Activated naive CD4-positive, alpha-beta T cell treated with anti-CD3 and anti-CD28 coated beads for 36 hours (primary cell): Measurements from ENCODE around the gene STK17A. TPM values are rescaled to one million over a fixed set of nuclear protein-coding genes. Genes with fewer than 3 reads are reported as not detected.
"Not testable (repeated sequence)": the region's sequence is repeated elsewhere in the genome, so short reads cannot be mapped to it uniquely, and the experiment has no call there.

Experiments
- CTCF ChIA-PET: fragments of 350-600 bp; sonication (Branson Sonifier 250); formaldehyde crosslinking; loops from one replicate; lab custom pipeline; 2021; ENCODE audit warnings: antibody characterized with exemption; lab: Charles Lee
- DNase-seq: peaks from one replicate; pipeline ENCODE4 v3.0.0-alpha.2; 2020
- H3K27ac Mint-ChIP-seq: one replicate; pipeline ENCODE4 v1.8.0; 2021; ENCODE audit warnings: mild to moderate bottlenecking, mixed read lengths
- H3K27me3 Mint-ChIP-seq: one replicate; pipeline ENCODE4 v1.8.0; 2021; ENCODE audit warnings: low read depth, mixed read lengths
- H3K36me3 Mint-ChIP-seq: one replicate; pipeline ENCODE4 v1.8.0; 2021; ENCODE audit warnings: low read depth, mixed read lengths
- H3K4me1 Mint-ChIP-seq: one replicate; pipeline ENCODE4 v1.8.0; 2021; ENCODE audit warnings: low read depth, mixed read lengths
- H3K4me3 Mint-ChIP-seq: one replicate; pipeline ENCODE4 v1.8.0; 2021; ENCODE audit warnings: mild to moderate bottlenecking, moderate library complexity, mixed read lengths
- H3K9me3 Mint-ChIP-seq: one replicate; pipeline ENCODE4 v1.8.0; 2021; ENCODE audit warnings: mixed read lengths
- intact Hi-C: fragments of 100-400 bp; cut with micrococcal nuclease; formaldehyde crosslinking; loops from one replicate; pipeline ENCODE4 v1.15.1; 2023
- total RNA-seq, 2 experiments: library from RNA; stranded (reverse); gene quantifications; one replicate each; pipeline ENCODE4 v1.2.3, GENCODE V29; 2021

STK17A gene
- total RNA-seq, 2 experiments from 2014 or later: 48.9 to 52.8 TPM

GRCh38 chr7:43589133-43589478 lies 6.2 kb downstream of the STK17A start:
- CTCF ChIA-PET: interaction anchor here (0.8 to 10.2 kb wide), 3 partner anchors 39 to 111 kb away, joined by 3 to 172 read pairs (median 3); no protein-coding TSS in a partner anchor
- no peaks in the 10 kb centered on the region for H3K9me3 Mint-ChIP-seq
- intact Hi-C loops: loop anchor here (10.0 kb wide), 1 partner anchor 284 kb away; no protein-coding TSS in a partner anchor

GRCh38 chr7:43589728-43590127 lies 6.8 kb downstream of the STK17A start:
- DNase-seq: no peak
- H3K36me3 Mint-ChIP-seq: peaks cover 2% of the 10 kb centered on the region
- H3K27me3 Mint-ChIP-seq: no peaks in the 10 kb centered on the region
- CTCF ChIA-PET: interaction anchor here (10.2 kb wide), 1 partner anchor 59 kb away, joined by 172 read pairs; no protein-coding TSS in a partner anchor
- H3K4me3 Mint-ChIP-seq: peak overlapping the region; percentile 48
- no peaks in the 10 kb centered on the region for H3K9me3 Mint-ChIP-seq
- peaks cover 76% of the 10 kb centered on the region for H3K4me1 Mint-ChIP-seq
- peak overlapping the region; percentile 44 for H3K27ac Mint-ChIP-seq
- intact Hi-C loops: loop anchor here (5.0 to 10.0 kb wide), 2 partner anchors 285 to 1393 kb away; no protein-coding TSS in a partner anchor

More at GRCh38 chr7:43589133-43589478, 6.2 kb downstream of the STK17A start:
- Mint-ChIP-seq H3K27me3 (no peaks in the 10 kb centered on the region), H3K36me3 (peaks cover 2% of the 10 kb centered on the region), H3K4me1 (peaks cover 70% of the 10 kb centered on the region), H3K4me3 (peak overlapping the region; percentile 48), H3K27ac (peak overlapping the region; percentile 44)
- DNase-seq: no peak

- Mint-ChIP-seq H3K9me3 (no peaks in the 10 kb centered on the region), H3K4me1 (peaks cover 81% of the 10 kb centered on the region), H3K27me3 (no peaks in the 10 kb centered on the region), H3K27ac (peak overlapping the region; percentile 39), H3K36me3 (peaks cover 7% of the 10 kb centered on the region), H3K4me3 (peak overlapping the region; percentile 37)
- intact Hi-C loops: loop anchor here (1.0 to 5.0 kb wide), 5 partner anchors 22 to 1391 kb away; no protein-coding TSS in a partner anchor
- CTCF ChIA-PET: interaction anchor here (0.8 to 10.2 kb wide), 7 partner anchors 8 to 243 kb away, joined by 3 to 172 read pairs (median 6); partner anchors contain the start of gene STK17A
- DNase-seq: peak; percentile 73
These were observed 8.1 kb downstream of the STK17A start for GRCh38 chr7:43590862-43591557.

GRCh38 chr7:43591558-43592180 lies 8.8 kb downstream of the STK17A start:
- Mint-ChIP-seq H3K27ac (peak overlapping the region; percentile 39), H3K4me1 (peaks cover 81% of the 10 kb centered on the region), H3K4me3 (peak overlapping the region; percentile 37), H3K9me3 (no peaks in the 10 kb centered on the region), H3K36me3 (peaks cover 5% of the 10 kb centered on the region), H3K27me3 (no peaks in the 10 kb centered on the region)
- DNase-seq: peak; percentile 18
- CTCF ChIA-PET: interaction anchor here (0.9 to 10.2 kb wide), 5 partner anchors 9 to 108 kb away, joined by 3 to 172 read pairs (median 9); partner anchors contain the start of gene STK17A
- intact Hi-C loops: loop anchor here (1.0 to 5.0 kb wide), 6 partner anchors 9 to 1391 kb away; no protein-coding TSS in a partner anchor

GRCh38 chr7:43592326-43592725 lies 9.4 kb downstream of the STK17A start:
- CTCF ChIA-PET: interaction anchor here (2.0 kb wide), 1 partner anchor 11 kb away, joined by 9 read pairs; no protein-coding TSS in a partner anchor
- no peaks in the 10 kb centered on the region for H3K9me3 Mint-ChIP-seq
- H3K36me3 Mint-ChIP-seq: peaks cover 8% of the 10 kb centered on the region
- no peak overlapping the region for H3K27ac Mint-ChIP-seq
- H3K4me3 Mint-ChIP-seq: no peak overlapping the region
- intact Hi-C loops: loop anchor here (1.0 to 5.0 kb wide), 2 partner anchors 8 to 1390 kb away; no protein-coding TSS in a partner anchor
- no peak for DNase-seq
- no peaks in the 10 kb centered on the region for H3K27me3 Mint-ChIP-seq
- peaks cover 82% of the 10 kb centered on the region for H3K4me1 Mint-ChIP-seq

GRCh38 chr7:43593010-43593409 lies 10.1 kb downstream of the STK17A start:
- Mint-ChIP-seq H3K4me1 (peaks cover 82% of the 10 kb centered on the region), H3K27me3 (no peaks in the 10 kb centered on the region), H3K4me3 (no peak overlapping the region), H3K9me3 (no peaks in the 10 kb centered on the region), H3K27ac (peak overlapping the region; percentile 63), H3K36me3 (peaks cover 8% of the 10 kb centered on the region)
- DNase-seq: no peak
- intact Hi-C loops: loop anchor here (5.0 kb wide), 1 partner anchor 1389 kb away; no protein-coding TSS in a partner anchor
- CTCF ChIA-PET: no interaction called here

GRCh38 chr7:43594020-43594419 lies 11.1 kb downstream of the STK17A start:
- Mint-ChIP-seq H3K27me3 (no peaks in the 10 kb centered on the region), H3K36me3 (peaks cover 13% of the 10 kb centered on the region), H3K27ac (peak overlapping the region; percentile 75), H3K4me1 (peaks cover 82% of the 10 kb centered on the region), H3K9me3 (no peaks in the 10 kb centered on the region), H3K4me3 (peak overlapping the region; percentile 68)
- intact Hi-C loops: loop anchor here (1.0 to 5.0 kb wide), 2 partner anchors 10 to 1388 kb away; no protein-coding TSS in a partner anchor
- no peak for DNase-seq
- CTCF ChIA-PET: interaction anchor here (1.0 to 3.3 kb wide), 4 partner anchors 11 to 245 kb away, joined by 3 to 13 read pairs (median 4); partner anchors contain the start of gene STK17A

- H3K27me3 Mint-ChIP-seq, intact Hi-C loops, H3K9me3 Mint-ChIP-seq, DNase-seq, H3K4me3 Mint-ChIP-seq, H3K27ac Mint-ChIP-seq: not testable (repeated sequence)
- CTCF ChIA-PET: interaction anchor here (0.9 to 3.3 kb wide), 5 partner anchors 14 to 242 kb away, joined by 3 to 13 read pairs (median 4); partner anchors contain the start of gene STK17A
- peaks cover 74% of the 10 kb centered on the region for H3K4me1 Mint-ChIP-seq
- peaks cover 19% of the 10 kb centered on the region for H3K36me3 Mint-ChIP-seq
These were observed 13.5 kb downstream of the STK17A start for GRCh38 chr7:43596426-43596825.

- peak overlapping the region; percentile 9 for H3K27ac Mint-ChIP-seq
- CTCF ChIA-PET: no interaction called here
- intact Hi-C loops: loop anchor here (1.0 kb wide), 2 partner anchors 8 kb away; no protein-coding TSS in a partner anchor
- peaks cover 27% of the 10 kb centered on the region for H3K36me3 Mint-ChIP-seq
- no peaks in the 10 kb centered on the region for H3K27me3 Mint-ChIP-seq
- peaks cover 7% of the 10 kb centered on the region for H3K9me3 Mint-ChIP-seq
- H3K4me3 Mint-ChIP-seq: no peak overlapping the region
- DNase-seq: no peak
- peaks cover 51% of the 10 kb centered on the region for H3K4me1 Mint-ChIP-seq
These were observed 17.1 kb downstream of the STK17A start for GRCh38 chr7:43600056-43600455.

- intact Hi-C loops: no loop called here
- Mint-ChIP-seq H3K4me3 (no peak overlapping the region), H3K27ac (no peak overlapping the region), H3K36me3 (peaks cover 24% of the 10 kb centered on the region), H3K9me3 (peaks cover 7% of the 10 kb centered on the region), H3K4me1 (peaks cover 46% of the 10 kb centered on the region), H3K27me3 (no peaks in the 10 kb centered on the region)
- no peak for DNase-seq
- CTCF ChIA-PET: interaction anchor here (3.0 to 3.5 kb wide), 2 partner anchors 11 to 20 kb away, joined by 9 to 25 read pairs; partner anchors contain the start of gene STK17A
These were observed 19.3 kb downstream of the STK17A start for GRCh38 chr7:43602256-43602655.

- CTCF ChIA-PET: interaction anchor here (3.0 to 3.5 kb wide), 2 partner anchors 13 to 22 kb away, joined by 9 to 25 read pairs; partner anchors contain the start of gene STK17A
- Mint-ChIP-seq H3K36me3 (peaks cover 31% of the 10 kb centered on the region), H3K4me1 (peaks cover 46% of the 10 kb centered on the region), H3K9me3 (peaks cover 7% of the 10 kb centered on the region), H3K27ac (peak overlapping the region; percentile 19), H3K4me3 (no peak overlapping the region), H3K27me3 (no peaks in the 10 kb centered on the region)
- no peak for DNase-seq
- intact Hi-C loops: no loop called here
These were observed 21.3 kb downstream of the STK17A start for GRCh38 chr7:43604251-43604650.
